GM23338 (cell line): Measurements from ENCODE around the gene HDAC9. TPM values are rescaled to one million over a fixed set of nuclear protein-coding genes. Genes with fewer than 3 reads are reported as not detected.

Source experiments
- ATAC-seq: fragments of 200-7000 bp; cut with Tn5 transposase; 3 replicates; pipeline ENCODE4 v1.9.1; 2020
- DNase-seq: peaks from one replicate; pipeline ENCODE4 v3.0.0-alpha.2; 2015; ENCODE audit warnings: low spot score
- H2AFZ ChIP-seq: fragments of 200-600 bp; sonication (generic); 2 replicates; pipeline ENCODE4 v1.8.0; 2016; ENCODE audit warnings: antibody characterized with exemption, mild to moderate bottlenecking, moderate library complexity
- H3F3A ChIP-seq: fragments of 200-600 bp; sonication (generic); replicated peaks from 2 replicates; pipeline ENCODE4 v1.8.0; 2017; ENCODE audit warnings: antibody characterized with exemption, mixed run types, low read depth
- H3K27ac ChIP-seq: fragments of 200-600 bp; sonication (generic); 2 replicates; pipeline ENCODE4 v1.6.1; 2016; ENCODE audit warnings: low read depth
- H3K27me3 ChIP-seq: fragments of 200-600 bp; sonication (generic); 2 replicates; pipeline ENCODE4 v1.8.0; 2016; ENCODE audit warnings: mild to moderate bottlenecking, mixed run types, moderate library complexity; ENCODE audit not compliant: insufficient read depth
- H3K36me3 ChIP-seq: fragments of 200-600 bp; sonication (generic); 2 replicates; pipeline ENCODE4 v1.8.0; 2016; ENCODE audit warnings: mild to moderate bottlenecking; ENCODE audit not compliant: insufficient read depth
- H3K4me1 ChIP-seq: fragments of 200-600 bp; sonication (generic); 2 replicates; pipeline ENCODE4 v1.8.0; 2016; ENCODE audit warnings: mild to moderate bottlenecking, moderate library complexity; ENCODE audit not compliant: insufficient read depth
- H3K4me2 ChIP-seq: fragments of 200-600 bp; sonication (generic); 2 replicates; pipeline ENCODE4 v1.7.1; 2017; ENCODE audit warnings: mixed run types
- H3K4me3 ChIP-seq: fragments of 200-600 bp; sonication (generic); 2 replicates; pipeline ENCODE4 v1.6.1; 2016; ENCODE audit warnings: mixed run types
- H3K79me2 ChIP-seq: fragments of 200-600 bp; sonication (generic); replicated peaks from 2 replicates; pipeline ENCODE4 v1.8.0; 2017; ENCODE audit warnings: mild to moderate bottlenecking; ENCODE audit not compliant: insufficient read depth
- H3K9me2 ChIP-seq: fragments of 200-600 bp; sonication (generic); 2 replicates; pipeline ENCODE4 v1.8.0; 2017; ENCODE audit not compliant: insufficient read depth
- H4K20me1 ChIP-seq: fragments of 200-600 bp; sonication (generic); replicated peaks from 2 replicates; pipeline ENCODE4 v1.8.0; 2017; ENCODE audit warnings: mild to moderate bottlenecking; ENCODE audit not compliant: insufficient read depth
- H3K27ac Mint-ChIP-seq: 2 replicates; pipeline ENCODE4 v1.8.0; 2020; ENCODE audit warnings: inconsistent platforms, mild to moderate bottlenecking, moderate library complexity, mixed read lengths
- H3K27me3 Mint-ChIP-seq: 3 replicates; pipeline ENCODE4 v1.8.0; 2022; ENCODE audit warnings: low read depth, mild to moderate bottlenecking, moderate library complexity, mixed read lengths, inconsistent platforms; ENCODE audit not compliant: insufficient read depth, poor library complexity
- H3K36me3 Mint-ChIP-seq: 3 replicates; pipeline ENCODE4 v1.8.0; 2021; ENCODE audit warnings: low read depth, mild to moderate bottlenecking, inconsistent platforms, moderate library complexity, mixed read lengths
- H3K4me1 Mint-ChIP-seq: 3 replicates; pipeline ENCODE4 v1.8.0; 2020; ENCODE audit warnings: mild to moderate bottlenecking, inconsistent platforms, mixed read lengths
- H3K4me3 Mint-ChIP-seq: 3 replicates; pipeline ENCODE4 v1.8.0; 2021; ENCODE audit warnings: moderate library complexity, mild to moderate bottlenecking, inconsistent platforms, mixed read lengths
- H3K9me3 Mint-ChIP-seq: 3 replicates; pipeline ENCODE4 v1.8.0; 2020; ENCODE audit warnings: moderate library complexity, mild to moderate bottlenecking, inconsistent platforms, mixed read lengths
- STAT1 ChIP-seq: IDR thresholded peaks from one replicate; pipeline ENCODE4 v1.6.1; 2016; ENCODE audit warnings: antibody characterized with exemption; ENCODE audit not compliant: unreplicated experiment
- polyA plus RNA-seq: library from polyadenylated mRNA; unstranded; fragments of >200 nt; fragmentation: Nextera tagmentation; extraction: Ambion mirVana; gene quantifications from 2 replicates; pipeline ENCODE4 v1.2.1, GENCODE V29; 2016
- total RNA-seq: library from RNA; depleted of rRNA; stranded (reverse); fragments of >200 nt; shearing (Covaris generic); gene quantifications from 2 replicates; pipeline ENCODE4 v1.2.3, GENCODE V29; 2014
- TF ChIP-seq, protein P1 (sequence below): fragments of 250-450 bp; sonication (Bioruptor Pico); IDR thresholded peaks from 2 replicates; pipeline ENCODE4 v1.5.0; 2020; ENCODE audit warnings: mild to moderate bottlenecking, moderate library complexity
- TF ChIP-seq, protein P2 (sequence below), 2 experiments: fragments of 200-600 bp in 1 of 2; sonication (generic) in 1 of 2; conservative IDR thresholded peaks; 2 replicates each; pipeline versions ENCODE4 v1.5.1 to v1.6.1; 2016 to 2017; ENCODE audit warnings: antibody characterized with exemption in 2 of 2, low read depth in 2 of 2, mild to moderate bottlenecking in 2 of 2, moderate library complexity in 1 of 2
- TF ChIP-seq, protein P3 (sequence below): IDR thresholded peaks from one replicate; pipeline ENCODE4 v1.6.1; 2018; ENCODE audit warnings: antibody characterized with exemption; ENCODE audit not compliant: unreplicated experiment
- TF ChIP-seq, protein P4 (sequence below): IDR thresholded peaks from 2 replicates; pipeline ENCODE4 v1.6.1; 2016; ENCODE audit warnings: antibody characterized with exemption

Gene HDAC9
- total and polyA plus RNA-seq, 2 experiments from 2014 or later: 8.3 to 18.5 TPM

DNA sequence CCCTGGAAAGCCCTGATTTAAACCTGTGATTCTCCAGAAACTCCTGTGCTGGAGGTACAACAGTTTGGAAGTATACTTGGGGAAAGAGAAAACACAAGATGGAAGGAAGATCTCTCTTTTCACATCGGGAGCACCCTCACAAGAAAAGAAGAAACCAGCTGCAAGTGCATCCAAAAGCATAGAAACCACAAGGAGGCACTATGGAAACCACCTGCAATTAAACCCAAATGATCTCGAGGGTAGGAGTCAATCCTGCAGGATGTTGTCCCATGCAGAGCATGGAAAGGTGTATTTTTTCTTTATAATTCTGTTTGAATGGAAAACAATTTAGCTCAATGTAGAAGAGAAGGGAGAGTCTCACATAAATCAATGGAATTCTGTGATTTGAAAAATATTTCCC lies 411.4 kb downstream of the HDAC9 start:
- no peak overlapping the region for H3K4me3 ChIP-seq
- DNase-seq (peak; percentile 60), ATAC-seq (peak; percentile 67)
- TF ChIP-seq, protein P1, sequence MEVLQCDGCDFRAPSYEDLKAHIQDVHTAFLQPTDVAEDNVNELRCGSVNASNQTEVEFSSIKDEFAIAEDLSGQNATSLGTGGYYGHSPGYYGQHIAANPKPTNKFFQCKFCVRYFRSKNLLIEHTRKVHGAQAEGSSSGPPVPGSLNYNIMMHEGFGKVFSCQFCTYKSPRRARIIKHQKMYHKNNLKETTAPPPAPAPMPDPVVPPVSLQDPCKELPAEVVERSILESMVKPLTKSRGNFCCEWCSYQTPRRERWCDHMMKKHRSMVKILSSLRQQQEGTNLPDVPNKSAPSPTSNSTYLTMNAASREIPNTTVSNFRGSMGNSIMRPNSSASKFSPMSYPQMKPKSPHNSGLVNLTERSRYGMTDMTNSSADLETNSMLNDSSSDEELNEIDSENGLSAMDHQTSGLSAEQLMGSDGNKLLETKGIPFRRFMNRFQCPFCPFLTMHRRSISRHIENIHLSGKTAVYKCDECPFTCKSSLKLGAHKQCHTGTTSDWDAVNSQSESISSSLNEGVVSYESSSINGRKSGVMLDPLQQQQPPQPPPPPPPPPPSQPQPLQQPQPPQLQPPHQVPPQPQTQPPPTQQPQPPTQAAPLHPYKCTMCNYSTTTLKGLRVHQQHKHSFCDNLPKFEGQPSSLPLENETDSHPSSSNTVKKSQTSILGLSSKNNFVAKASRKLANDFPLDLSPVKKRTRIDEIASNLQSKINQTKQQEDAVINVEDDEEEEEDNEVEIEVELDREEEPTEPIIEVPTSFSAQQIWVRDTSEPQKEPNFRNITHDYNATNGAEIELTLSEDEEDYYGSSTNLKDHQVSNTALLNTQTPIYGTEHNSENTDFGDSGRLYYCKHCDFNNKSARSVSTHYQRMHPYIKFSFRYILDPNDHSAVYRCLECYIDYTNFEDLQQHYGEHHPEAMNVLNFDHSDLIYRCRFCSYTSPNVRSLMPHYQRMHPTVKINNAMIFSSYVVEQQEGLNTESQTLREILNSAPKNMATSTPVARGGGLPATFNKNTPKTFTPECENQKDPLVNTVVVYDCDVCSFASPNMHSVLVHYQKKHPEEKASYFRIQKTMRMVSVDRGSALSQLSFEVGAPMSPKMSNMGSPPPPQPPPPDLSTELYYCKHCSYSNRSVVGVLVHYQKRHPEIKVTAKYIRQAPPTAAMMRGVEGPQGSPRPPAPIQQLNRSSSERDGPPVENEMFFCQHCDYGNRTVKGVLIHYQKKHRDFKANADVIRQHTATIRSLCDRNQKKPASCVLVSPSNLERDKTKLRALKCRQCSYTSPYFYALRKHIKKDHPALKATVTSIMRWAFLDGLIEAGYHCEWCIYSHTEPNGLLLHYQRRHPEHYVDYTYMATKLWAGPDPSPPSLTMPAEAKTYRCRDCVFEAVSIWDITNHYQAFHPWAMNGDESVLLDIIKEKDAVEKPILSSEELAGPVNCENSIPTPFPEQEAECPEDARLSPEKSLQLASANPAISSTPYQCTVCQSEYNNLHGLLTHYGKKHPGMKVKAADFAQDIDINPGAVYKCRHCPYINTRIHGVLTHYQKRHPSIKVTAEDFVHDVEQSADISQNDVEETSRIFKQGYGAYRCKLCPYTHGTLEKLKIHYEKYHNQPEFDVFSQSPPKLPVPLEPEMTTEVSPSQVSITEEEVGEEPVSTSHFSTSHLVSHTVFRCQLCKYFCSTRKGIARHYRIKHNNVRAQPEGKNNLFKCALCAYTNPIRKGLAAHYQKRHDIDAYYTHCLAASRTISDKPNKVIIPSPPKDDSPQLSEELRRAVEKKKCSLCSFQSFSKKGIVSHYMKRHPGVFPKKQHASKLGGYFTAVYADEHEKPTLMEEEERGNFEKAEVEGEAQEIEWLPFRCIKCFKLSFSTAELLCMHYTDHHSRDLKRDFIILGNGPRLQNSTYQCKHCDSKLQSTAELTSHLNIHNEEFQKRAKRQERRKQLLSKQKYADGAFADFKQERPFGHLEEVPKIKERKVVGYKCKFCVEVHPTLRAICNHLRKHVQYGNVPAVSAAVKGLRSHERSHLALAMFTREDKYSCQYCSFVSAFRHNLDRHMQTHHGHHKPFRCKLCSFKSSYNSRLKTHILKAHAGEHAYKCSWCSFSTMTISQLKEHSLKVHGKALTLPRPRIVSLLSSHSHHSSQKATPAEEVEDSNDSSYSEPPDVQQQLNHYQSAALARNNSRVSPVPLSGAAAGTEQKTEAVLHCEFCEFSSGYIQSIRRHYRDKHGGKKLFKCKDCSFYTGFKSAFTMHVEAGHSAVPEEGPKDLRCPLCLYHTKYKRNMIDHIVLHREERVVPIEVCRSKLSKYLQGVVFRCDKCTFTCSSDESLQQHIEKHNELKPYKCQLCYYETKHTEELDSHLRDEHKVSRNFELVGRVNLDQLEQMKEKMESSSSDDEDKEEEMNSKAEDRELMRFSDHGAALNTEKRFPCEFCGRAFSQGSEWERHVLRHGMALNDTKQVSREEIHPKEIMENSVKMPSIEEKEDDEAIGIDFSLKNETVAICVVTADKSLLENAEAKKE: no peak
- TF ChIP-seq, protein P2, sequence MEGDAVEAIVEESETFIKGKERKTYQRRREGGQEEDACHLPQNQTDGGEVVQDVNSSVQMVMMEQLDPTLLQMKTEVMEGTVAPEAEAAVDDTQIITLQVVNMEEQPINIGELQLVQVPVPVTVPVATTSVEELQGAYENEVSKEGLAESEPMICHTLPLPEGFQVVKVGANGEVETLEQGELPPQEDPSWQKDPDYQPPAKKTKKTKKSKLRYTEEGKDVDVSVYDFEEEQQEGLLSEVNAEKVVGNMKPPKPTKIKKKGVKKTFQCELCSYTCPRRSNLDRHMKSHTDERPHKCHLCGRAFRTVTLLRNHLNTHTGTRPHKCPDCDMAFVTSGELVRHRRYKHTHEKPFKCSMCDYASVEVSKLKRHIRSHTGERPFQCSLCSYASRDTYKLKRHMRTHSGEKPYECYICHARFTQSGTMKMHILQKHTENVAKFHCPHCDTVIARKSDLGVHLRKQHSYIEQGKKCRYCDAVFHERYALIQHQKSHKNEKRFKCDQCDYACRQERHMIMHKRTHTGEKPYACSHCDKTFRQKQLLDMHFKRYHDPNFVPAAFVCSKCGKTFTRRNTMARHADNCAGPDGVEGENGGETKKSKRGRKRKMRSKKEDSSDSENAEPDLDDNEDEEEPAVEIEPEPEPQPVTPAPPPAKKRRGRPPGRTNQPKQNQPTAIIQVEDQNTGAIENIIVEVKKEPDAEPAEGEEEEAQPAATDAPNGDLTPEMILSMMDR (conservative IDR thresholded peaks at IDR 0.05; ENCODE audit: low read depth in 2 of 2): peak; percentile 49 to 73; a peak in 3 of 4 replicates
- TF ChIP-seq STAT1: no peak
- TF ChIP-seq, protein P3, sequence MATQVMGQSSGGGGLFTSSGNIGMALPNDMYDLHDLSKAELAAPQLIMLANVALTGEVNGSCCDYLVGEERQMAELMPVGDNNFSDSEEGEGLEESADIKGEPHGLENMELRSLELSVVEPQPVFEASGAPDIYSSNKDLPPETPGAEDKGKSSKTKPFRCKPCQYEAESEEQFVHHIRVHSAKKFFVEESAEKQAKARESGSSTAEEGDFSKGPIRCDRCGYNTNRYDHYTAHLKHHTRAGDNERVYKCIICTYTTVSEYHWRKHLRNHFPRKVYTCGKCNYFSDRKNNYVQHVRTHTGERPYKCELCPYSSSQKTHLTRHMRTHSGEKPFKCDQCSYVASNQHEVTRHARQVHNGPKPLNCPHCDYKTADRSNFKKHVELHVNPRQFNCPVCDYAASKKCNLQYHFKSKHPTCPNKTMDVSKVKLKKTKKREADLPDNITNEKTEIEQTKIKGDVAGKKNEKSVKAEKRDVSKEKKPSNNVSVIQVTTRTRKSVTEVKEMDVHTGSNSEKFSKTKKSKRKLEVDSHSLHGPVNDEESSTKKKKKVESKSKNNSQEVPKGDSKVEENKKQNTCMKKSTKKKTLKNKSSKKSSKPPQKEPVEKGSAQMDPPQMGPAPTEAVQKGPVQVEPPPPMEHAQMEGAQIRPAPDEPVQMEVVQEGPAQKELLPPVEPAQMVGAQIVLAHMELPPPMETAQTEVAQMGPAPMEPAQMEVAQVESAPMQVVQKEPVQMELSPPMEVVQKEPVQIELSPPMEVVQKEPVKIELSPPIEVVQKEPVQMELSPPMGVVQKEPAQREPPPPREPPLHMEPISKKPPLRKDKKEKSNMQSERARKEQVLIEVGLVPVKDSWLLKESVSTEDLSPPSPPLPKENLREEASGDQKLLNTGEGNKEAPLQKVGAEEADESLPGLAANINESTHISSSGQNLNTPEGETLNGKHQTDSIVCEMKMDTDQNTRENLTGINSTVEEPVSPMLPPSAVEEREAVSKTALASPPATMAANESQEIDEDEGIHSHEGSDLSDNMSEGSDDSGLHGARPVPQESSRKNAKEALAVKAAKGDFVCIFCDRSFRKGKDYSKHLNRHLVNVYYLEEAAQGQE: no peak
- TF ChIP-seq, protein P4, sequence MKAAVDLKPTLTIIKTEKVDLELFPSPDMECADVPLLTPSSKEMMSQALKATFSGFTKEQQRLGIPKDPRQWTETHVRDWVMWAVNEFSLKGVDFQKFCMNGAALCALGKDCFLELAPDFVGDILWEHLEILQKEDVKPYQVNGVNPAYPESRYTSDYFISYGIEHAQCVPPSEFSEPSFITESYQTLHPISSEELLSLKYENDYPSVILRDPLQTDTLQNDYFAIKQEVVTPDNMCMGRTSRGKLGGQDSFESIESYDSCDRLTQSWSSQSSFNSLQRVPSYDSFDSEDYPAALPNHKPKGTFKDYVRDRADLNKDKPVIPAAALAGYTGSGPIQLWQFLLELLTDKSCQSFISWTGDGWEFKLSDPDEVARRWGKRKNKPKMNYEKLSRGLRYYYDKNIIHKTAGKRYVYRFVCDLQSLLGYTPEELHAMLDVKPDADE: no peak
- Mint-ChIP-seq H3K27ac (no peak overlapping the region), H3K27me3 (no peaks in the 10 kb centered on the region), H3K4me1 (peaks cover 3% of the 10 kb centered on the region; the same call in 1 of the 3 replicates), H3K36me3 (no peaks in the 10 kb centered on the region), H3K9me3 (no peaks in the 10 kb centered on the region), H3K4me3 (no peak overlapping the region)
- no peaks in the 10 kb centered on the region for H3K27me3 ChIP-seq
- H2AFZ ChIP-seq: no peak overlapping the region
- H3K36me3 ChIP-seq: no peaks in the 10 kb centered on the region
- H4K20me1 ChIP-seq: no peaks in the 10 kb centered on the region
- H3K79me2 ChIP-seq: no peaks in the 10 kb centered on the region
- H3F3A ChIP-seq: no peaks in the 10 kb centered on the region
- no peaks in the 10 kb centered on the region for H3K4me1 ChIP-seq
- no peak overlapping the region for H3K27ac ChIP-seq
- no peaks in the 10 kb centered on the region for H3K9me2 ChIP-seq
- no peak overlapping the region for H3K4me2 ChIP-seq
